HG02852 (cell line): ENCODE data around the gene TMEM236.

Experiments
- ATAC-seq: cut with Tn5 transposase; IDR thresholded peaks from one replicate; pipeline ENCODE4 v1.9.1; 2021; ENCODE audit warnings: mild to moderate bottlenecking, moderate library complexity; ENCODE audit not compliant: unreplicated experiment

Gene TMEM236

DNA sequence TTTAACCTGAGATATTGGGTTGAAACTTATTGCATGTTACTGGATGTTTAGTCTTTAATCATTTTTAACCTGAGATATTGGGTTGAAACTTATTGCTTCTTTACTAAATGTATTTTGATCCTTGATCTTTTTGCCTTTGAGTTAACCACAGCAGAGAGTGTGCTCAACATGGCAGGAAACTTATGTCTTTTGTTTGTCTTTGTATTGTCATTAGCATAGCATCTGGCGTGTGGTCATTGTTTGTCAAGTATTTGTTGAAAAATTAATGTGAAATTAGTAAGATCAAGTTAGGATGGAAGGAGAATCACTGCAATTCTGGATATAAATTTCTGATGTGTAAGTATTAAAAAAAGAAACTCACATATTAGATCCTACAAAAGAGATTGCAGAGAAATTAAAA is 65.3 kb downstream of the TMEM236 start:
- ATAC-seq, result no peak

- ATAC-seq, result no peak
Observed at GRCh38 chr10:17817790-17818189, 65.8 kb downstream of the TMEM236 start.

GRCh38 chr10:17819836-17820235 is 67.8 kb downstream of the TMEM236 start:
- ATAC-seq, result no peak

- ATAC-seq, result no peak
Observed at GRCh38 chr10:17820943-17821342, 68.9 kb downstream of the TMEM236 start.

GRCh38 chr10:17821893-17822292 is 69.9 kb downstream of the TMEM236 start:
- ATAC-seq, result no peak

DNA sequence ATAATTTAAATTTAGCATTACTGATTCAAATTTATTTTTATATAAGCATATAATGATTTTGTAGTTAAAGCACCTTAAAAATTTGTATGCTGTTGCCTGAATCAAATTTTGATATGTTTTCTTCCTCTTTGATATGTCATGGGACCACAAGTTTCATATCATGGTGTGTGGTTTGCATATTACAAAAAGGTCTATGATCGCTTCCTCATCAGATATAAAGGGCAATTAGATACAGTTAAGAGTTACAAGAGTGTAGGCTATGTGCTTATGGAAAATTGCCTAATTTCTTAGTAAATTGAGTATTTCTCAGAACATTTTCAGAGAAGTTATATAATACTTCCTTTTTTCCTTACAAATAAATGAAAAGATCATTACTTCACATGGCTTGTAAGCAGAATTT is 79.3 kb downstream of the TMEM236 start:
- ATAC-seq, result no peak

DNA sequence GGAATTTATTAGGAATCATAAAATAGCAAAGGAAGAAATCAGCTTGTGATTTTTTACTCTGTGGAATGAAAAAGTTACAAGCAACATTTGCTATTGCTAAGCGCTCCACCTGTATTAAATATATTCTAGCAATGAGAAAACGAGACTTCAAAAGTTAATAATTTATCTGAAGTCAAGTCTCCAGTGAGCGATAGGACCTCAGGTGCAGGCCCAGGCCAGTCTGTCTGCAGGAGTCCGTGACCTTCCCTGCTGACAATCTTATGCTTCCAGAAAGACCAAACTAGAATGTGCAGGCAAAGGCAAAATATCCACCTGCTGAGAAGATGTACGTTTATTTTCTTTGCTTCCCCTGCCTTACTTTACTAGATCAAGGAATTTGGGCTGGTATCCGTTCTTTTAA is 79.9 kb downstream of the TMEM236 start:
- no peak for ATAC-seq

DNA sequence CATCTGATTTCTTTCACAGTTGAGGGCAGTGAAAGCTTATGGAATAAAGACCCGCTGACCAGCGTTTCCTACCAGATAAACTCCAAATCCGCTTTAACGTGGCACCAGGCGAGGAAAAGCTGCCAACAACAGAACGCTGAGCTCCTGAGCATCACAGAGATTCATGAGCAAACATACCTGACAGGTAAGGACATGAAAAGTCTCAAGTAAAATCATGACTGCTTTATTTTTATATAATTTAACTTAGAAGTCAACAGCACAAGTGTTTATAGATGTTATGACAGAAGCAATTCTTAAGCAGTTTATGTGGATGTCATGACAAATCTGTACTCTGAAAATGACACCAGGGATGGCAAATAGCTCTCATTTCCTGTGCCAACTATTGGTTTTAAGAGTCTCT is 81.7 kb downstream of the TMEM236 start:
- ATAC-seq, result no peak

GRCh38 chr10:17835688-17836087 is 83.7 kb downstream of the TMEM236 start:
- no peak for ATAC-seq

DNA sequence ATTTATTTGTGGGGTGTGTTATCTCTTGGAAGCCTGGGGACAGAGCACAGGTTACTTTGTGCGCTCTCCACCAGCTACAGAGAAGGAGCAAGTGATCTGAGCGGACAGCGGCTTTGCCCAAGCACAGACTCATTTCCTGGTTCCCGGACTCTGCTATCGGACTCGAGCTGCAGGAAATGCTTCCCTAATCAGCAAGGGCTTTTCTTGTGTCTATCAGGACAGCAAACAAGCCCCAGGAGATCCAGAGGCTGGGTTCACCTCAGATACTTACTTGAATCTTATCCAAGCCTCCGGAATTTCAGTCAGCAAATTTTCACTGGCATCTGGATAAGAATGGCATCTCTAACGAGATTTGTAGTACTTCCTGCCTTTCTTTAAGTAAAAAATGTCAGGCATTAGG is 84.9 kb downstream of the TMEM236 start:
- ATAC-seq, result no peak

GRCh38 chr10:17838080-17838648 is 86.2 kb downstream of the TMEM236 start:
- ATAC-seq, result no peak

- no peak for ATAC-seq
Observed at GRCh38 chr10:17841050-17841449, 89.0 kb downstream of the TMEM236 start.

DNA sequence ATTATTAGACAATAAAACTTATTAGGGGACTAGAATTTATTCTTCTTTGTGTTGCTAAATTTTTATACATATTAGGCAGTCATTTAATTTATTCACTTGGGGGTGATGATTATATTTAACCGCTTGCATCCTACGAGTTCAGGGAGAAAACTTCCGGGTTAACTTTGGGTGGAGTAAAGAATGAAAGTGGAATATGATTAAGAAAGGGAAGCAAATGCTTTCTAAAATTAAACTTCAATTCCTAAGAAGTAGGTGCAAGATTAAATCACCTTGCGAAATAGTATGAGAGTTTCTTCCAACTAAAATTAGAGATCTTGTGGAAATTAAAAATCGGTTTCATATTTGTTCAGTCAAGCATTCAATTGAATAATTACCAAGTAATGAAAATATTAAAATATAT is 90.6 kb downstream of the TMEM236 start:
- ATAC-seq, result no peak

GRCh38 chr10:17847585-17848296 is 95.7 kb downstream of the TMEM236 start:
- ATAC-seq, result no peak

DNA sequence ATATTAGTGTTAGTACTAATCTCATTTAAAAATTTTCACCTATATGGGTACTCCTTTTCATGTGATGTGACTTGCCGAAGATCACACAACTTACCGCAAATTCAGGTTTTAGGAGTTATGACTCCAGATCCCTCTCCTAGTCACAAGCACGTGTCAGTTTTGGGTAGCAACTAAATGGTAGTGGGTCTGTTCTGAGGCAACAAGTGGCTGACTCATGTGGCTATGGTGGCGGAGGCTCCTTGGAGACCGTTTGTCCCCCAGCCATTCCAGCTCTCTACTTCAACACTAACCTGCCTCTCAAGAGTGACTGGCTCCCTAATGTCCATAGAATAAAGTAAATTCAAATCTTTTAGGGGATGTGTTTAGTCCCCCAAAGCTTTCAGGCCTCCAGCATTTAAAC is 96.6 kb downstream of the TMEM236 start:
- ATAC-seq, result no peak
